HG03520 (cell line): ENCODE measurements around the gene TMEM119.
"Not testable (repeated sequence)": the region's sequence is repeated elsewhere in the genome, so short reads cannot be mapped to it uniquely, and the experiment has no call there.

Experiments used
- ATAC-seq: cut with Tn5 transposase; IDR thresholded peaks from one replicate; pipeline ENCODE4 v1.9.1; 2021; ENCODE audit warnings: mild to moderate bottlenecking, moderate library complexity; ENCODE audit not compliant: unreplicated experiment

TMEM119 gene

DNA sequence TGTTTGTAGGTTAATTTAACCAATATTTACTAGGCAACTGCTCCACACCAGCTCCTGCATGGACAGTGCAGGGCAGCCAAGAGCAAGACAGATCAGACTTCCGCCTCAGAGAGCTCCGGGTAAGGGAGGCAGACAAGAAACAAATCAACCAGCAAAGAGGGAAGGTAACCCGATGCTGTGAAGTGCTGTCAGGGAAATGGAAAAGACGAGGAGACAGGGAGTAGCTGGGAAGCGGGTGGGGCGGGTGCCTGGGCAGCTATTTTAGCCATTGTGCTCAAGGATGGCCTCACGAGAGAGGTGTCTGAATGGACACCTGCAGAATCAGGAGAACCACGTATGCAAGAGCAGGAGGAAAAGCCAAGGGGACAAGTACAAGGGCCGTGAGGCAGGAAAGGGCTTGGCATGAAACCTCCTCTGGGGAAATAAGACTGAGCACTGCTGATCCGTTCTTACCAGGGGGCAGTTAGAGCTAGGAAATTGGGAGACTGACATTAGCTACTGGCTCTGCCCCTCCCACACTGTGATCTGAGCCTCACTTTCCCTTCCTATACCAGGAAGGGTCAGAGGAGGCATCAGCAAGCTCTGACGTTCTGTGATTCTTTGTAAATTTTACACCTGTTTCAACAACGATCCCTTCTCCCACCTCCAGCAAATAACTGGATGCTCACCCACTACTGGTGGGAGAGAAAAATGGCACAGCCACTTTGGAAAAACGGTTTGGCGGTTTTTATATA is 6.5 kb upstream of the TMEM119 start:
- ATAC-seq, result no peak

- no peak for ATAC-seq
These were observed 5.9 kb upstream of the TMEM119 start for GRCh38 chr12:108603743-108604142.

DNA sequence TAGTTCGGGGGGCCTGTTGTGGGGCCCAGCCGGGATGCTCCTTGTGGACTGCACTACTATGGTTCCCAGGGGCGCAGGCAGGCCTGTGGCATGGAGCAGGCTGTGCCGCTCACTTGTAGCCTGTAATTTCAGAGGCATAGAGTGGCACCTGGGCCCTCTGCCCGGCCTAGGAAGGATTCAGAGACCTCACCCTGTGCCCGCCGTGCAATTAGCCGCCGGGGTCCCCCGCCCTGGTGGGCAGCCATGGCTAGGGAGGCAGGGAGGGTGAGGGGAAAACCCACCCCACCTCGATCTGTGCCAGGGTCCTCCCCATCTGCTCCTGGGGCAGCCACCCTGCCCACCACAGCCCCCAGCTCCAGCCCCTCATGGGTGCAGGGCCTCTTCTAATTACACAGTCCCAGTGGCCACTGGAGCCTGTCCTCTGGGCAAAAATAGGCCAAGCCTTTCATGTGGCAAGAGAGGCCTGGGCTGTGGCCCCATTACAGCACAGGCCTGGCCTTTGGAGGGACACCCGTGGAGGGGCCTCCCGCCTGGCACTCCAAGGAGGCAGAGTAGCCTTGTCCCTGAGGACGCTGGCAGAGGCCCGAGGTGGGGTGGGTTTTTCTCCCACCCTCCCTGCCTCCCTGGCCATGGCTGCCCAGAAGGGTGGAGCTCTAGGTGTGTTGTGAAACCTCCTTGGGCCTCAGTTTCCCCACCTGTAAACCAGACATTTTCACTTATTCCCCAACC is 5.3 kb upstream of the TMEM119 start:
- no peak for ATAC-seq

- ATAC-seq, result no peak
These were observed 4.4 kb upstream of the TMEM119 start for GRCh38 chr12:108602209-108602705.

DNA sequence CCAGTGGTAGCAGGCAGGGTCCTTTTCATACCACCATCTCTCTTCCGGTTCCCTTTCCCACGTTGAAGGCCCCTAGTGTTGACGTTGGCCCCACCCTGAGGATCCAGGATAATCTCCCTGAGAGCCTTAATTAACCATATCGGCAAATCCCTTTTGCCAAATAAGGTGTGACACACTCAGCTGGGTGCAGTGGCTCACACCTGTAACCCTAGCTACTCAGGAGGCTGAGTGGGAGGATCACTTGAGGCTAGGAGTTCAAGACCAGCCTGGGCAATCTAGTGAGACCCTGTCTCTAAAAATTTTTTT is 2.8 kb upstream of the TMEM119 start:
- ATAC-seq, result no peak

- no peak for ATAC-seq
These were observed 2.2 kb upstream of the TMEM119 start for GRCh38 chr12:108599948-108600701.

DNA sequence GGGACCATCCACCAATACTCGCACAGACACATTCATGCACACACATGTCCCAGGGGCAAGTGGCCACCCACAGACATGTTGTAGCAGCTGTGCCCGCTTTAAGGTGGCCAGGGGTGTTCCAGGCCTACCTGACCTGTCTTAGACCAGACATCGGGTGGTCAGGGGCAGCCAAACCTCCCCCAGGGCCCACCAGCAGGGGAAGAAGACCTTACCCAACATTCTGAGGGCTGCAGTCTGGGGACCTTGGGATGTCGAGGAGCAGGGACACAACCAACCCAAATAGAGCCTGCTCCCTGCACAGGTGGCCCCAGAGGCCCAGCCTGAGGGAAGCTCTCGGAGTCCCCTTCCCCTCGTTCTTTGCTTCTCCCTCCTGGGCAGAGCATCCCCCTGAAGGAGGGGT is 1.7 kb upstream of the TMEM119 start:
- no peak for ATAC-seq

GRCh38 chr12:108598553-108599250 is 818 bp upstream of the TMEM119 start:
- ATAC-seq, result no peak

GRCh38 chr12:108596854-108597558 is 878 bp downstream of the TMEM119 start:
- ATAC-seq, result no peak

- ATAC-seq, result no peak
These were observed 1.9 kb downstream of the TMEM119 start for GRCh38 chr12:108595711-108596647.

DNA sequence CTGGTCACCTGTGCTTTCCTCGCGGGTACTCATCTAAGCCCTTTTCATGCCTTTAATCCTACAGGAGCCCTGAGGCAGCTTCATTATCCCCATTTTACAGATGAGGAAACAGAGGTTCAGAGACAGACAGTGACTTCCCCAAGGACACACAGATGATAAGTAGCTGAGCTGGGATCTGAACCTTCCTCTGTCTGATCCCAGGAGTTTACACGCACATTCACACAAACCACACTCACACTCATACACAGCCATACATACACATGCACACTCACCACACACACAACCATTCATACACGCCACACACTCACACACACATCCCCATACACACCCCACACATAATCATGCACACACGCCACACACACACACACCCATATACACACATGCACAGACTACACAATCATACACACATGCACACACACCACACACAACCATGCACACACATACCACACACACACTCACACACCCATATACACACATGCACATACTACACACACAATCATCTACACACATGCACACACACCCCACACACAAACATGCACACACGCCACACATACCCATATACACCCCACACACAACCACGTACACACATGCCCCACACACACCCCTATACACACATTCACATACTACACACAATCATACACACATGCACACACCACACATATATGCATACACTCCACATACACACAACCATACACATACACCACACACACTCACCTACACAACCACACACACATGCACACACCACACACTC is 2.7 kb downstream of the TMEM119 start:
- ATAC-seq, result no peak

- no peak for ATAC-seq
These were observed 3.5 kb downstream of the TMEM119 start for GRCh38 chr12:108594323-108594903.

- ATAC-seq, result no peak
These were observed 5.6 kb downstream of the TMEM119 start for GRCh38 chr12:108592033-108592909.

DNA sequence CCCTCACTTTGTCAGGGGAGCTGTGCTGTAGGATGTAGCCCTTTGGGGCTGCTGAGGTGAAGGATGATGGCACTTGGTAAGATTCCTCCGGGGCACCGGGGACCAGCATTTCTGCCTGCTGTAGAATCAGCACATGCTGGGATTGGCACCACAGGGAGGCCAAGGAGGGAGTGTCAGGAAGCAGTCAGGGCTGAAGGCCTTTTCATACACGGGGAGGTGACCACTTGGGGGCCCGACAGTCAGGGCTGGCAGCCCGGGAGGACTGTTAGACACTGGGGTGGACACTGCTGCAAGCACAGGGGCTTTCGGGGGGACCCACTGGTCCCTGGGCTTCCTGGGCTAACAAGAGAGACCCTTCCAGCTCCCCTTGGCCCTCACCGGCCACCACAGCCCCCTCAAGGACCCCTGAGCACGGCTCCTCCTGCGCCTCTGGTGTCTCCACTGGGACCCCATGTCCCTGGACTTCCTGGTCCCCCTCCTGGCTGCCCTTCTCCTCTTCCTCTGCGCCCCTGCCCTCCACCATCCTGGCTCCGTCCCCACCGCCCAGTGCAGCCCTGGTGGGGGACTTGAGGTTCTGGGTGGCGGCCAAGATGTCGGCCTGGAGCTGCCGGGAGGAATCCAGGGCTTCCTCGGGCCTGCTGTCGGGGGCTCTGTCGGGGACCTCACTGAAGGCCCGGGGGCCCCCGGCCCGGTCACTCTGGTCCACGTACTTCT is 6.5 kb downstream of the TMEM119 start:
- no peak for ATAC-seq

DNA sequence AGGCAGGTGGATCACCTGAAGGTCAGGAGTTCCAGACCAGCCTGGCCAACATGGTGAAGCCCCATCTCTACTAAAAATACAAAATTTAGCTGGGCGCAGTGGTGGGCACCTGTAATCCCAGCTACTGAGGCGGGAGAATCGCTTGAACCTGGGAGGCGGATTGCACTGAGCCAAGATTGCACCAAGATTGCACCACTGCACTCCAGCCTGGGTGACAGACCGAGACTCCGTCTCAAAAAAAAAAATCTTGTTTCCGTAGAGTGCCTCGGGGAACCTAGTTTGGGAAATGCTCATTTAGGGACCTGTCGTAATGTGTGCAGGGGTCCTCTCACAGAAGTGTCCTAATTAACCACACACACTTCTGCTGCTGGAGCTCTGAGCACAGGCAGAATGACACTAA is 7.4 kb downstream of the TMEM119 start:
- ATAC-seq, result not testable (repeated sequence)

GRCh38 chr12:108589840-108590229 is 8.0 kb downstream of the TMEM119 start:
- no peak for ATAC-seq
